ENCODE results near the gene ATG9B. TPM values are rescaled to one million over a fixed set of nuclear protein-coding genes. Genes with fewer than 3 reads are reported as not detected.

Gene ATG9B
- total RNA-seq, 6 experiments from 2014 or later = 0.11 to 0.94 (median 0.18) TPM

DNA sequence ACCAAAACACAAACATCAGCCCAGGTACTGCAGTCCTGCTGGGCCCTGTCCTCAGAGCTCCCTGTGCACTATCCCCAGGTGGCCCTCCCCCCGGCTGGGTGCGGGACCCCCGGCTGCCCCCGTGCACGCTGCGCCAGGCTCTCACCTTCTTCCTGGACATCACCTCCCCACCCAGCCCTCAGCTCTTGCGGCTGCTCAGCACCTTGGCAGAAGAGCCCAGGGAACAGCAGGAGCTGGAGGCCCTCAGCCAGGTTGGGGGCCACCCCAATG lies 14.3 kb downstream of the ATG9B start:
- TF ChIP-seq, protein P1, sequence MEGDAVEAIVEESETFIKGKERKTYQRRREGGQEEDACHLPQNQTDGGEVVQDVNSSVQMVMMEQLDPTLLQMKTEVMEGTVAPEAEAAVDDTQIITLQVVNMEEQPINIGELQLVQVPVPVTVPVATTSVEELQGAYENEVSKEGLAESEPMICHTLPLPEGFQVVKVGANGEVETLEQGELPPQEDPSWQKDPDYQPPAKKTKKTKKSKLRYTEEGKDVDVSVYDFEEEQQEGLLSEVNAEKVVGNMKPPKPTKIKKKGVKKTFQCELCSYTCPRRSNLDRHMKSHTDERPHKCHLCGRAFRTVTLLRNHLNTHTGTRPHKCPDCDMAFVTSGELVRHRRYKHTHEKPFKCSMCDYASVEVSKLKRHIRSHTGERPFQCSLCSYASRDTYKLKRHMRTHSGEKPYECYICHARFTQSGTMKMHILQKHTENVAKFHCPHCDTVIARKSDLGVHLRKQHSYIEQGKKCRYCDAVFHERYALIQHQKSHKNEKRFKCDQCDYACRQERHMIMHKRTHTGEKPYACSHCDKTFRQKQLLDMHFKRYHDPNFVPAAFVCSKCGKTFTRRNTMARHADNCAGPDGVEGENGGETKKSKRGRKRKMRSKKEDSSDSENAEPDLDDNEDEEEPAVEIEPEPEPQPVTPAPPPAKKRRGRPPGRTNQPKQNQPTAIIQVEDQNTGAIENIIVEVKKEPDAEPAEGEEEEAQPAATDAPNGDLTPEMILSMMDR (IDR thresholded peaks at IDR 0.05) = no peak
- H3K4me3 Mint-ChIP-seq = no peak overlapping the region
- H3K27ac Mint-ChIP-seq = no peak overlapping the region
- no peaks in the 10 kb centered on the region for H3K9me3 Mint-ChIP-seq
- H3K4me1 Mint-ChIP-seq (ENCODE audit: low read depth) = peaks cover 32% of the 10 kb centered on the region
- no peak for DNase-seq
- no peaks in the 10 kb centered on the region for H3K36me3 Mint-ChIP-seq (ENCODE audit: low read depth)
- peaks cover 16% of the 10 kb centered on the region for H3K27me3 Mint-ChIP-seq (ENCODE audit: insufficient read depth)

DNA sequence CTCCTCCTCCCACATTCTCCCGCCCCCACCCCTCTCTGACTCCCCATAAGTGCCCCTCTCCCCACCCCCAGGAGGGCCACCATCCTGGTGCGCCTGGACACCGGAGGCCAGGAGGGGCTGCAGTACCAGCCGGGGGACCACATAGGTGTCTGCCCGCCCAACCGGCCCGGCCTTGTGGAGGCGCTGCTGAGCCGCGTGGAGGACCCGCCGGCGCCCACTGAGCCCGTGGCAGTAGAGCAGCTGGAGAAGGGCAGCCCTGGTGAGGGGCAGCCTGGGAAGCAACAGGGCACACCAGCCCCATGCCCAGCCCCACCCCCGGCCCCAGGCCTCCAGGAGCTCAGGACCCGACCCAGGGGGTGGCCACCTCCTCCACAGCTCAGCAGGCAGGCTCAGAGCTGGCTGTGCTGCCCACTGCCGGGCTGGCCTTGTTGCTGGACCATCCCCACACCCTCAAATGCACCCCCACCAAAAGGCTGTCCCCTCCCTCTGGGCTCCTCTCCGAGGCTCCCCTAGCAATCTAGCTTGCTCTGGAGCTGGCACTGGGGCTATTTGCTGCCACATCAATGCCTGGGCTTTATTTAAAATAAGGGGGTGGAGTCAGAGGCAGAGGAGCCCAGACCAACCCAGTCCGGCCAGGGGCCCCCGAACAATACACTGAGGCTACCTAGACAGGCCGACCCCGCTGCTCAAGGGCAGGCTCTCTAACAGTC lies 14.8 kb downstream of the ATG9B start:
- DNase-seq = no peak
- Mint-ChIP-seq H3K4me1 (ENCODE audit: low read depth) (peaks cover 30% of the 10 kb centered on the region), H3K4me3 (no peak overlapping the region), H3K27me3 (ENCODE audit: insufficient read depth) (peaks cover 17% of the 10 kb centered on the region), H3K36me3 (ENCODE audit: low read depth) (no peaks in the 10 kb centered on the region), H3K27ac (no peak overlapping the region), H3K9me3 (no peaks in the 10 kb centered on the region)
- TF ChIP-seq, protein P1 (IDR thresholded peaks at IDR 0.05) = no peak

DNA sequence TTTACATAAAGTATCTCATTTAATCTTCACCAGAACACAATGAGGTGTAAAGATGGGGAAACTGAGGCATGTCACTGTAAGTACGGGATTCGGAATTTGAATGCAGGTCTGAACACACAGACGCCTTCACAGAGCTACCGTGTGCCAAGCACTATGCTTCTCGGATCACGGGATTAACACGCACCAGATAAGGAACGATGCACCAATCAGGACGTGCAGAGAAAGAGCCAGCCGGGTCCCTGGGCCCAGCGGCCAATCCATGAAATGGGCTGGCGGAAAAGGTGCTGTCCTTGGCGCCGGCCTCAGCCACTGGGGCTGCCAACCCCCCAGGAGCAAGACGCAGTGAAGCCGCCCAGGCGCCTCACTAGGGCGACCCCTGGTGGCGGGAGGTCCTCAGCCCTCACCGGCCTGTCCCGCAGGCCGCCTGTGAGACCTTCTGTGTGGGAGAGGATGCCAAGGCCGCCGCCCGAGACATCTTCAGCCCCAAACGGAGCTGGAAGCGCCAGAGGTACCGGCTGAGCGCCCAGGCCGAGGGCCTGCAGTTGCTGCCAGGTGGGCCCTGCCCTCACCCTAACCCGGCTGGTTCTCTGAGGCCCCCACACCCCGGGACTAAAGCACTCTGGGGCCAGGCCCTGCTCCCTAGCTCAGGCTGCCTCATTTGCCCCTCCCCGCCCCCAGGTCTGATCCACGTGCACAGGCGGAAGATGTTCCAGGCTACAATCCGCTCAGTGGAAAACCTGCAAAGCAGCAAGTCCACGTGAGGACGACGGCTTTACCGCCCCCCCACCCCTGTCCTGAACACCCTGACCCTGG lies 15.6 kb downstream of the ATG9B start:
- peaks cover 24% of the 10 kb centered on the region for H3K4me1 Mint-ChIP-seq (ENCODE audit: low read depth)
- H3K9me3 Mint-ChIP-seq = no peaks in the 10 kb centered on the region
- no peaks in the 10 kb centered on the region for H3K36me3 Mint-ChIP-seq (ENCODE audit: low read depth)
- peaks cover 12% of the 10 kb centered on the region for H3K27me3 Mint-ChIP-seq (ENCODE audit: insufficient read depth)
- TF ChIP-seq, protein P1 (IDR thresholded peaks at IDR 0.05) = peak; percentile 84
- no peak overlapping the region for H3K27ac Mint-ChIP-seq
- no peak overlapping the region; the same call in 1 of the 2 replicates for H3K4me3 Mint-ChIP-seq
- DNase-seq = no peak

DNA sequence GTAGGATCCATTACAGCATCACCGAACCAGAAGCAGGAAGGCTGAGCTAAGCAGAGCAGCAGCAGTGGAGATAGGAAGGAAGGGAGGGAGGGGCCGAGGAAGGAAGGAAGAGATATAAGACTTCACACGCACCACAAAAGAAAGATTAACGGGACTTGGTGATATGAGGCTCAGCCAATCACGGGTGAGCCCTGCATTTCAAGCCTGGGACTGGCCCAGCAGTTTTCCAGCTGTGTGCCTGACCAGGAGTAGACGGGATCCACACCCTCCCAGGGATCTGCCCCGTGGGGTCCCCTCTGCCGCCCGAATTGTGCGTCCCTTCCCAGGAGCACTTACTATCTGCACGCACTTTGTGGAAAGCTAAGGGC lies 16.2 kb downstream of the ATG9B start:
- Mint-ChIP-seq H3K27ac (no peak overlapping the region), H3K36me3 (ENCODE audit: low read depth) (no peaks in the 10 kb centered on the region)

DNA sequence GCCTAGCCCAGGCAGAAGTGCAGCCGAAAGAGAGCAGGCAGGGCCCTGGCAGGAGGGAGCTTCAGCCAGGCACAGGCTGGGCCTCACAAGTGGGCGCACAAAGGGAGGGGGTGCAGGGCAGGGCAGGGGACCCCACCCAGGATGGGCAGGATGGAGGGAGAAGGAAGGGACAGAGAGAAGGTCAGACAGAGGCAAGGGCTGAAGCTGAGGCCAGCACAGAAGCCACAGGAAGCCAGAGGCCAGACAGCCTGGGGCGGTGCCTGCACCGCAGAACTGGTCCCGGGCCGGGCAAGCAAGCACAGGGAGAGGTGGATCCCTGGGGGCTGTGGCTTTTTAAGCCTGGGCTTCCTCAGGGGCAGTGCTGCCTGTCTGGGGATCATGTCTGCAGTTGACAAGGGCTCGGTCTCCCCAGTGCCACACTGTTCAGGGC lies 16.8 kb downstream of the ATG9B start:
- Mint-ChIP-seq H3K9me3 (no peaks in the 10 kb centered on the region), H3K4me1 (ENCODE audit: low read depth) (peaks cover 18% of the 10 kb centered on the region), H3K27ac (no peak overlapping the region), H3K27me3 (ENCODE audit: insufficient read depth) (peaks cover 10% of the 10 kb centered on the region), H3K36me3 (ENCODE audit: low read depth) (no peaks in the 10 kb centered on the region), H3K4me3 (no peak overlapping the region)
- TF ChIP-seq, protein P1 (IDR thresholded peaks at IDR 0.05) = no peak
- no peak for DNase-seq

More for the DNA sequence above, 16.2 kb downstream of the ATG9B start:
- Mint-ChIP-seq H3K4me3 (no peak overlapping the region; the same call in 1 of the 2 replicates), H3K27me3 (ENCODE audit: insufficient read depth) (peaks cover 12% of the 10 kb centered on the region), H3K4me1 (ENCODE audit: low read depth) (peaks cover 24% of the 10 kb centered on the region), H3K9me3 (no peaks in the 10 kb centered on the region)
- TF ChIP-seq, protein P1 (IDR thresholded peaks at IDR 0.05) = no peak
- no peak for DNase-seq
